GM18499 (cell line): ENCODE data around the gene C13orf42.

ENCODE experiments used
- ATAC-seq: cut with Tn5 transposase; IDR thresholded peaks from one replicate; pipeline ENCODE4 v1.9.1; 2021; ENCODE audit warnings: moderate number of reproducible peaks; ENCODE audit not compliant: insufficient read depth, unreplicated experiment

C13orf42 gene

GRCh38 chr13:51036418-51036817 is 74.7 kb downstream of the C13orf42 start:
- ATAC-seq: no peak

- no peak for ATAC-seq
Observed at GRCh38 chr13:51035978-51036377, 75.1 kb downstream of the C13orf42 start.

- no peak for ATAC-seq
Observed at GRCh38 chr13:51035469-51035868, 75.6 kb downstream of the C13orf42 start.

- ATAC-seq: no peak
Observed at GRCh38 chr13:51034906-51035305, 76.2 kb downstream of the C13orf42 start.

GRCh38 chr13:51033421-51034185 is 77.5 kb downstream of the C13orf42 start:
- no peak for ATAC-seq

- no peak for ATAC-seq
Observed at GRCh38 chr13:51032831-51033230, 78.2 kb downstream of the C13orf42 start.
